Kidney epithelial cell (primary cell): Measurements from ENCODE around the gene ARHGEF17. TPM values are rescaled to one million over a fixed set of nuclear protein-coding genes. Genes with fewer than 3 reads are reported as not detected.

ENCODE experiments used
- DNase-seq: peaks from one replicate; pipeline ENCODE4 v3.0.0-alpha.2; 2010; ENCODE audit warnings: low read depth
- H3K27me3 ChIP-seq: 2 replicates; pipeline ENCODE4 v1.6.0; 2011; ENCODE audit warnings: low read length; ENCODE audit not compliant: control insufficient read depth, insufficient read depth
- H3K36me3 ChIP-seq: 2 replicates; pipeline ENCODE4 v1.5.1; 2011; ENCODE audit warnings: low read length; ENCODE audit not compliant: control insufficient read depth, insufficient read depth
- H3K4me3 ChIP-seq: 2 replicates; pipeline ENCODE4 v1.5.1; 2011; ENCODE audit warnings: low read depth, mild to moderate bottlenecking, control low read depth, low read length
- total RNA-seq: library from RNA; depleted of rRNA; stranded (reverse); fragments of >200 nt; gene quantifications from 2 replicates; pipeline ENCODE4 v1.2.3, GENCODE V29; 2015
- TF ChIP-seq, protein P1 (sequence below): IDR thresholded peaks from 2 replicates; pipeline ENCODE4 v1.5.1; 2011; ENCODE audit warnings: mild to moderate bottlenecking, moderate library complexity, low read length, control low read depth, inconsistent platforms; ENCODE audit not compliant: insufficient read depth, poor library complexity, severe bottlenecking

The ARHGEF17 gene
- total RNA-seq, 1 donor from 2014 or later = 25.5 TPM

DNA sequence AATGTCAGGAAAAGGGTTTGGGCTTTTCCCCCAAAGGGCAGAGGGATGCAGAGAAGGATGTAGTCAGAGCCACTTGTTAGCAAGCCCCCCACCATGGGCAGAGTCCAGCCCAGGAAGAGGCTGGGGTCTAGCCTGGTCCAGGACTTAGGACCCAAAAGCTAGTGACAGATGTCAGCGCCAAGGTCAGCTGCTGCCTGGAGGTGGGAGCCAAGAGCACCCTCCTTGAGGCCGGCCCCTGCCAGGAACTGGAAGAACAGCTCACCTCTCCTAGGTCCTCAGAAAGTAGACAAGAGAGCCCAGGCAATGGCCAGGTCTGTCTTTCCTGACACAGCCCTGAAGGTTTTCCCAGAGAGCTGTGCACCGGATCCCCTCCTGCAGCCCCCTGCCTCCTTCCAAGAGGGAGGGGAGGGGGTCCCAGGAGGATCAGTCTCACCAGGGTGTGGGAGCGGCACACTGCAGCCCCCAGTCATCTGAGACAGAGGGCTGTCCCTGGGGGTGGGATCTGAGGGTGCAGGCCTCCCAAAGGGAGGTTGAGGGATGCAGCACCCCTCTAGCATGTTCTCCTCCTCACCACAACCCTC is 14.6 kb upstream of the ARHGEF17 start:
- Histone ChIP-seq H3K4me3 (no peak overlapping the region), H3K36me3 (no peaks in the 10 kb centered on the region), H3K27me3 (no peaks in the 10 kb centered on the region)
- TF ChIP-seq, protein P1, sequence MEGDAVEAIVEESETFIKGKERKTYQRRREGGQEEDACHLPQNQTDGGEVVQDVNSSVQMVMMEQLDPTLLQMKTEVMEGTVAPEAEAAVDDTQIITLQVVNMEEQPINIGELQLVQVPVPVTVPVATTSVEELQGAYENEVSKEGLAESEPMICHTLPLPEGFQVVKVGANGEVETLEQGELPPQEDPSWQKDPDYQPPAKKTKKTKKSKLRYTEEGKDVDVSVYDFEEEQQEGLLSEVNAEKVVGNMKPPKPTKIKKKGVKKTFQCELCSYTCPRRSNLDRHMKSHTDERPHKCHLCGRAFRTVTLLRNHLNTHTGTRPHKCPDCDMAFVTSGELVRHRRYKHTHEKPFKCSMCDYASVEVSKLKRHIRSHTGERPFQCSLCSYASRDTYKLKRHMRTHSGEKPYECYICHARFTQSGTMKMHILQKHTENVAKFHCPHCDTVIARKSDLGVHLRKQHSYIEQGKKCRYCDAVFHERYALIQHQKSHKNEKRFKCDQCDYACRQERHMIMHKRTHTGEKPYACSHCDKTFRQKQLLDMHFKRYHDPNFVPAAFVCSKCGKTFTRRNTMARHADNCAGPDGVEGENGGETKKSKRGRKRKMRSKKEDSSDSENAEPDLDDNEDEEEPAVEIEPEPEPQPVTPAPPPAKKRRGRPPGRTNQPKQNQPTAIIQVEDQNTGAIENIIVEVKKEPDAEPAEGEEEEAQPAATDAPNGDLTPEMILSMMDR = no peak
- no peak for DNase-seq

DNA sequence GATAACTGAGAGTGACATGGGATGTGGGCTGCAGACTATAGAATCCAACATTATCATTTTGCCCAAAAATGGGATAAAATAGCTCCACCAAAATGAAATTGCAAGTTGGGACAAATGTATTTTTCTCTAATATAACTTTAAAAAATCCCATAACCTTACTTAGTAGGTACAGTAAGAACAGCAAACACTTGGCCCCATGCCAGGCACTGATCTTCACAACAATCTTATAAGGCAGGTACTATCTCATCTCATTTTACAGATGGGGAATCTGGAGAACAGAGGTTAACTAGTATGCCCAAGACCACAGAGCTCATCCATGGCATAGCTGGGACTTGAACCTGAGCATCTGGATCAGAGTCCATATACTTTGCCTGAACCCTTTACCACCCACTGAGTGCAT is 13.5 kb upstream of the ARHGEF17 start:
- TF ChIP-seq, protein P1 = no peak
- no peaks in the 10 kb centered on the region for H3K27me3 ChIP-seq
- DNase-seq = no peak
- H3K36me3 ChIP-seq = no peaks in the 10 kb centered on the region
- no peak overlapping the region for H3K4me3 ChIP-seq

DNA sequence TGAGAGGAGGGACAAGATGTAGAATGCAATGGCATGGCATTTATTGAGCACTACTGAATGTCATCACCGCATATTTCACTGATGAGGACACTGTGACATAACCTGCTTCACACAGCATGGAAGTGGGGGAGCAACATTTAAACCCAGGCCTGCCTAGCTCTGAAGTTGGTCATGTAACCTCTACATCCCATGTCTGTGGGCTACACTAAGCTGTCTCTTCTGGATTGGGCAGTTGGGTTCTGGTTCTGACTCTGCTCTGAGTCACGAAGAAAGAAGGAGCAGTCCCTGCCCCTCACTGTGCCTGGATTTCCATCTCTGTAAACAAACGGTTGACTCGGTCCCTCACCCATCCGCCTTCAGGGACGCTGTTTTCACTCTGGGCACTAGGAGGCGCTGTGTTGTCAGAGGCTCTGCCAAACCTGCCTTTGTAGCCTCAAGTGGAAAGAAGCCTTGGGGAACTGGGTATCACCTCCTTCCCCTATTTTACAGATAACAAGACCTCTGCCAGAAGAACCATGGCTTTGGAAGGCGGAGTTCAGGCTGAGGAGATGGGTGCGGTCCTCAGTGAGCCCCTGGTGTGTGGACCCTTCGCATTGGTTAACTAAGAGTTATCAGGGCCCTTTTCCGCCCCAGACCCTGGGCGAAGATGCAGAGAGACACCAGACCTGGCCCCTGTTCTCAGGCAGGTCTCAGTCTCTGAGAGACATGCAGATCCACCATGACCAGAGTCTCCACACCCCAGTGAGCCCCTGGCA is 12.7 kb upstream of the ARHGEF17 start:
- no peak for DNase-seq
- Histone ChIP-seq H3K36me3 (no peaks in the 10 kb centered on the region), H3K4me3 (no peak overlapping the region), H3K27me3 (no peaks in the 10 kb centered on the region)
- TF ChIP-seq, protein P1 = peak; percentile 98

DNA sequence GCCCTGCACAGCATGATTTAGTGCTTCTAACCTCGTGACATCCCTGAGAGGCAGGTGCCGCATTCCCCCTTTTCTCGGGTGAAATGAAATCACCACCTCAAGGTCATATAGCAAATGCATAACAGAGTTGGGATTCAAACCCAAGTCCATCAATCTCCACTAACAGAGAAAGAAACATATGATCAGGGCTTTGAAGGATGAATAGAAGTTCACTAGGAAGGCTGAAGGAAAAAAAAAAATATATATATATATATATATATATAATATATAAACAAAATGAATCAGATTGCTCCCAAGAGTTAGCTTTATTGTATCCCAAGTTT is 12.1 kb upstream of the ARHGEF17 start:
- no peaks in the 10 kb centered on the region for H3K27me3 ChIP-seq
- no peak overlapping the region for H3K4me3 ChIP-seq
- H3K36me3 ChIP-seq = no peaks in the 10 kb centered on the region
- TF ChIP-seq, protein P1 = no peak
- no peak for DNase-seq

DNA sequence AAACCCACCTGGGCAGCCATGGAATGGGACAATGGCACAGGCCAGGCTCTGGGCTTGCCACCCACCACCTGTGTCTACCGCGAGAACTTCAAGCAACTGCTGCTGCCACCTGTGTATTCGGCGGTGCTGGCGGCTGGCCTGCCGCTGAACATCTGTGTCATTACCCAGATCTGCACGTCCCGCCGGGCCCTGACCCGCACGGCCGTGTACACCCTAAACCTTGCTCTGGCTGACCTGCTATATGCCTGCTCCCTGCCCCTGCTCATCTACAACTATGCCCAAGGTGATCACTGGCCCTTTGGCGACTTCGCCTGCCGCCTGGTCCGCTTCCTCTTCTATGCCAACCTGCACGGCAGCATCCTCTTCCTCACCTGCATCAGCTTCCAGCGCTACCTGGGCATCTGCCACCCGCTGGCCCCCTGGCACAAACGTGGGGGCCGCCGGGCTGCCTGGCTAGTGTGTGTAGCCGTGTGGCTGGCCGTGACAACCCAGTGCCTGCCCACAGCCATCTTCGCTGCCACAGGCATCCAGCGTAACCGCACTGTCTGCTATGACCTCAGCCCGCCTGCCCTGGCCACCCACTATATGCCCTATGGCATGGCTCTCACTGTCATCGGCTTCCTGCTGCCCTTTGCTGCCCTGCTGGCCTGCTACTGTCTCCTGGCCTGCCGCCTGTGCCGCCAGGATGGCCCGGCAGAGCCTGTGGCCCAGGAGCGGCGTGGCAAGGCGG is 11.4 kb upstream of the ARHGEF17 start:
- TF ChIP-seq, protein P1 = no peak
- Histone ChIP-seq H3K4me3 (no peak overlapping the region), H3K27me3 (no peaks in the 10 kb centered on the region), H3K36me3 (no peaks in the 10 kb centered on the region)
- no peak for DNase-seq
